Measurements from ENCODE around the gene SLC43A1. TPM values are rescaled to one million over a fixed set of nuclear protein-coding genes. Genes with fewer than 3 reads are reported as not detected.

Gene SLC43A1
- total and polyA plus RNA-seq, 2 experiments from 2014 or later = 19.6 to 49.7 TPM

DNA sequence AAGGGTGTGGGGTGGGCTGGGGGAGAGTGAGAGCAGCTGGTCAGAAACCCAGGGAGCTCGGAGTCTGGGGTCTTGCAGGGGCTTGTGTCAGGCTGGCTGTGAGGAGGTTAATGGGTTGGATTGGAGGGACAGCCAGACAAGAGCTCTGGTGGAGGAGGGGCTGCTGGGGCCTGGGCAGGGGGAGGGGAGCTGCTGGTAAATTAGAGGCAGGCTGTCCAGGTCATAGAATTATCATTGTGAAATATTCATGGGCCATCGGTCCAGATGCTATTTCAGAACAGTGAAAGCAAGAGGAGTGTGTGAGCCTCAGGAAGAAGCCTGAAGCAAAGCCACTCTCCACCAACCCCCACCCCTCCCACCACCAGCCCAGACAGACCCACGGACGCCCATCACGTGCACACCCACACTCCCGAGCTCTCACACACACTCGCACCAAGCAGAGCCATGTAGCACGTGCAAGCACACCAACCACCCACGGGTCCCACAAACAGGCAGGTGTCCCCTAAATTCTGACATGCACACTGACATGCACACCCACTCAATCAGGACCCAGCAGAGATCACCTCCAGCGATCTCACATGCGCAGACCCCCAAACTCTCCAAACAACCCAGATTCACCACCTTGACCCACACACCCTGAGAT, 36.4 kb downstream of the SLC43A1 start:
- Histone ChIP-seq H3K27me3 (ENCODE audit: insufficient read depth) (peaks cover 60% of the 10 kb centered on the region), H3K4me1 (ENCODE audit: insufficient read depth) (peaks cover 69% of the 10 kb centered on the region), H3K4me2 (peak overlapping the region; percentile 43; the same call in 1 of the 2 replicates), H3K4me3 (no peak overlapping the region), H3K9me2 (ENCODE audit: insufficient read depth) (no peaks in the 10 kb centered on the region), H2AFZ (no peak overlapping the region), H3K36me3 (ENCODE audit: insufficient read depth) (no peaks in the 10 kb centered on the region), H3K79me2 (replicated peaks; ENCODE audit: insufficient read depth) (no peaks in the 10 kb centered on the region), H4K20me1 (replicated peaks; ENCODE audit: insufficient read depth) (0 out of 2 replicates have a peak, but pooled peaks cover 5% of the 10 kb centered on the region), H3F3A (replicated peaks; ENCODE audit: low read depth) (peaks cover 23% of the 10 kb centered on the region), H3K27ac (ENCODE audit: low read depth) (no peak overlapping the region)
- Mint-ChIP-seq H3K9me3 (no peaks in the 10 kb centered on the region; the same call in 2 of the 3 replicates), H3K4me3 (no peak overlapping the region), H3K27me3 (ENCODE audit: insufficient read depth, low read depth, poor library complexity) (peaks cover 64% of the 10 kb centered on the region), H3K4me1 (peaks cover 74% of the 10 kb centered on the region), H3K36me3 (ENCODE audit: low read depth) (peaks cover 3% of the 10 kb centered on the region; the same call in 1 of the 3 replicates), H3K27ac (no peak overlapping the region; the same call in 1 of the 2 replicates)
- no peak for DNase-seq (ENCODE audit: low spot score)
- TF ChIP-seq EZH2 (IDR thresholded peaks at IDR 0.05; ENCODE audit: low read depth, unreplicated experiment) (no peak), ZNF114 (CRISPR knock-in tag; IDR thresholded peaks at IDR 0.05) (no peak), STAT1 (IDR thresholded peaks at IDR 0.05; ENCODE audit: unreplicated experiment) (no peak), CREB1 (CRISPR knock-in tag; IDR thresholded peaks at IDR 0.05; ENCODE audit: low read depth) (no peak), ZNF331 (CRISPR knock-in tag; IDR thresholded peaks at IDR 0.05; ENCODE audit: low read depth) (no peak), EZH2phosphoT487 (IDR thresholded peaks at IDR 0.05; ENCODE audit: unreplicated experiment) (no peak), NANOG (IDR thresholded peaks at IDR 0.05; ENCODE audit: borderline replicate concordance) (no peak), JUNB (IDR thresholded peaks at IDR 0.05; ENCODE audit: unreplicated experiment) (no peak), POLR2AphosphoS5 (IDR thresholded peaks at IDR 0.05; ENCODE audit: low read depth) (no peak)
- TF ChIP-seq, protein P1, sequence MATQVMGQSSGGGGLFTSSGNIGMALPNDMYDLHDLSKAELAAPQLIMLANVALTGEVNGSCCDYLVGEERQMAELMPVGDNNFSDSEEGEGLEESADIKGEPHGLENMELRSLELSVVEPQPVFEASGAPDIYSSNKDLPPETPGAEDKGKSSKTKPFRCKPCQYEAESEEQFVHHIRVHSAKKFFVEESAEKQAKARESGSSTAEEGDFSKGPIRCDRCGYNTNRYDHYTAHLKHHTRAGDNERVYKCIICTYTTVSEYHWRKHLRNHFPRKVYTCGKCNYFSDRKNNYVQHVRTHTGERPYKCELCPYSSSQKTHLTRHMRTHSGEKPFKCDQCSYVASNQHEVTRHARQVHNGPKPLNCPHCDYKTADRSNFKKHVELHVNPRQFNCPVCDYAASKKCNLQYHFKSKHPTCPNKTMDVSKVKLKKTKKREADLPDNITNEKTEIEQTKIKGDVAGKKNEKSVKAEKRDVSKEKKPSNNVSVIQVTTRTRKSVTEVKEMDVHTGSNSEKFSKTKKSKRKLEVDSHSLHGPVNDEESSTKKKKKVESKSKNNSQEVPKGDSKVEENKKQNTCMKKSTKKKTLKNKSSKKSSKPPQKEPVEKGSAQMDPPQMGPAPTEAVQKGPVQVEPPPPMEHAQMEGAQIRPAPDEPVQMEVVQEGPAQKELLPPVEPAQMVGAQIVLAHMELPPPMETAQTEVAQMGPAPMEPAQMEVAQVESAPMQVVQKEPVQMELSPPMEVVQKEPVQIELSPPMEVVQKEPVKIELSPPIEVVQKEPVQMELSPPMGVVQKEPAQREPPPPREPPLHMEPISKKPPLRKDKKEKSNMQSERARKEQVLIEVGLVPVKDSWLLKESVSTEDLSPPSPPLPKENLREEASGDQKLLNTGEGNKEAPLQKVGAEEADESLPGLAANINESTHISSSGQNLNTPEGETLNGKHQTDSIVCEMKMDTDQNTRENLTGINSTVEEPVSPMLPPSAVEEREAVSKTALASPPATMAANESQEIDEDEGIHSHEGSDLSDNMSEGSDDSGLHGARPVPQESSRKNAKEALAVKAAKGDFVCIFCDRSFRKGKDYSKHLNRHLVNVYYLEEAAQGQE (IDR thresholded peaks at IDR 0.05; ENCODE audit: unreplicated experiment) = no peak
- TF ChIP-seq, protein P2, sequence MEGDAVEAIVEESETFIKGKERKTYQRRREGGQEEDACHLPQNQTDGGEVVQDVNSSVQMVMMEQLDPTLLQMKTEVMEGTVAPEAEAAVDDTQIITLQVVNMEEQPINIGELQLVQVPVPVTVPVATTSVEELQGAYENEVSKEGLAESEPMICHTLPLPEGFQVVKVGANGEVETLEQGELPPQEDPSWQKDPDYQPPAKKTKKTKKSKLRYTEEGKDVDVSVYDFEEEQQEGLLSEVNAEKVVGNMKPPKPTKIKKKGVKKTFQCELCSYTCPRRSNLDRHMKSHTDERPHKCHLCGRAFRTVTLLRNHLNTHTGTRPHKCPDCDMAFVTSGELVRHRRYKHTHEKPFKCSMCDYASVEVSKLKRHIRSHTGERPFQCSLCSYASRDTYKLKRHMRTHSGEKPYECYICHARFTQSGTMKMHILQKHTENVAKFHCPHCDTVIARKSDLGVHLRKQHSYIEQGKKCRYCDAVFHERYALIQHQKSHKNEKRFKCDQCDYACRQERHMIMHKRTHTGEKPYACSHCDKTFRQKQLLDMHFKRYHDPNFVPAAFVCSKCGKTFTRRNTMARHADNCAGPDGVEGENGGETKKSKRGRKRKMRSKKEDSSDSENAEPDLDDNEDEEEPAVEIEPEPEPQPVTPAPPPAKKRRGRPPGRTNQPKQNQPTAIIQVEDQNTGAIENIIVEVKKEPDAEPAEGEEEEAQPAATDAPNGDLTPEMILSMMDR (conservative IDR thresholded peaks at IDR 0.05; ENCODE audit: low read depth in 2 of 2) = no peak
- TF ChIP-seq, protein P3, sequence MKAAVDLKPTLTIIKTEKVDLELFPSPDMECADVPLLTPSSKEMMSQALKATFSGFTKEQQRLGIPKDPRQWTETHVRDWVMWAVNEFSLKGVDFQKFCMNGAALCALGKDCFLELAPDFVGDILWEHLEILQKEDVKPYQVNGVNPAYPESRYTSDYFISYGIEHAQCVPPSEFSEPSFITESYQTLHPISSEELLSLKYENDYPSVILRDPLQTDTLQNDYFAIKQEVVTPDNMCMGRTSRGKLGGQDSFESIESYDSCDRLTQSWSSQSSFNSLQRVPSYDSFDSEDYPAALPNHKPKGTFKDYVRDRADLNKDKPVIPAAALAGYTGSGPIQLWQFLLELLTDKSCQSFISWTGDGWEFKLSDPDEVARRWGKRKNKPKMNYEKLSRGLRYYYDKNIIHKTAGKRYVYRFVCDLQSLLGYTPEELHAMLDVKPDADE (IDR thresholded peaks at IDR 0.05) = no peak
- TF ChIP-seq, protein P4, sequence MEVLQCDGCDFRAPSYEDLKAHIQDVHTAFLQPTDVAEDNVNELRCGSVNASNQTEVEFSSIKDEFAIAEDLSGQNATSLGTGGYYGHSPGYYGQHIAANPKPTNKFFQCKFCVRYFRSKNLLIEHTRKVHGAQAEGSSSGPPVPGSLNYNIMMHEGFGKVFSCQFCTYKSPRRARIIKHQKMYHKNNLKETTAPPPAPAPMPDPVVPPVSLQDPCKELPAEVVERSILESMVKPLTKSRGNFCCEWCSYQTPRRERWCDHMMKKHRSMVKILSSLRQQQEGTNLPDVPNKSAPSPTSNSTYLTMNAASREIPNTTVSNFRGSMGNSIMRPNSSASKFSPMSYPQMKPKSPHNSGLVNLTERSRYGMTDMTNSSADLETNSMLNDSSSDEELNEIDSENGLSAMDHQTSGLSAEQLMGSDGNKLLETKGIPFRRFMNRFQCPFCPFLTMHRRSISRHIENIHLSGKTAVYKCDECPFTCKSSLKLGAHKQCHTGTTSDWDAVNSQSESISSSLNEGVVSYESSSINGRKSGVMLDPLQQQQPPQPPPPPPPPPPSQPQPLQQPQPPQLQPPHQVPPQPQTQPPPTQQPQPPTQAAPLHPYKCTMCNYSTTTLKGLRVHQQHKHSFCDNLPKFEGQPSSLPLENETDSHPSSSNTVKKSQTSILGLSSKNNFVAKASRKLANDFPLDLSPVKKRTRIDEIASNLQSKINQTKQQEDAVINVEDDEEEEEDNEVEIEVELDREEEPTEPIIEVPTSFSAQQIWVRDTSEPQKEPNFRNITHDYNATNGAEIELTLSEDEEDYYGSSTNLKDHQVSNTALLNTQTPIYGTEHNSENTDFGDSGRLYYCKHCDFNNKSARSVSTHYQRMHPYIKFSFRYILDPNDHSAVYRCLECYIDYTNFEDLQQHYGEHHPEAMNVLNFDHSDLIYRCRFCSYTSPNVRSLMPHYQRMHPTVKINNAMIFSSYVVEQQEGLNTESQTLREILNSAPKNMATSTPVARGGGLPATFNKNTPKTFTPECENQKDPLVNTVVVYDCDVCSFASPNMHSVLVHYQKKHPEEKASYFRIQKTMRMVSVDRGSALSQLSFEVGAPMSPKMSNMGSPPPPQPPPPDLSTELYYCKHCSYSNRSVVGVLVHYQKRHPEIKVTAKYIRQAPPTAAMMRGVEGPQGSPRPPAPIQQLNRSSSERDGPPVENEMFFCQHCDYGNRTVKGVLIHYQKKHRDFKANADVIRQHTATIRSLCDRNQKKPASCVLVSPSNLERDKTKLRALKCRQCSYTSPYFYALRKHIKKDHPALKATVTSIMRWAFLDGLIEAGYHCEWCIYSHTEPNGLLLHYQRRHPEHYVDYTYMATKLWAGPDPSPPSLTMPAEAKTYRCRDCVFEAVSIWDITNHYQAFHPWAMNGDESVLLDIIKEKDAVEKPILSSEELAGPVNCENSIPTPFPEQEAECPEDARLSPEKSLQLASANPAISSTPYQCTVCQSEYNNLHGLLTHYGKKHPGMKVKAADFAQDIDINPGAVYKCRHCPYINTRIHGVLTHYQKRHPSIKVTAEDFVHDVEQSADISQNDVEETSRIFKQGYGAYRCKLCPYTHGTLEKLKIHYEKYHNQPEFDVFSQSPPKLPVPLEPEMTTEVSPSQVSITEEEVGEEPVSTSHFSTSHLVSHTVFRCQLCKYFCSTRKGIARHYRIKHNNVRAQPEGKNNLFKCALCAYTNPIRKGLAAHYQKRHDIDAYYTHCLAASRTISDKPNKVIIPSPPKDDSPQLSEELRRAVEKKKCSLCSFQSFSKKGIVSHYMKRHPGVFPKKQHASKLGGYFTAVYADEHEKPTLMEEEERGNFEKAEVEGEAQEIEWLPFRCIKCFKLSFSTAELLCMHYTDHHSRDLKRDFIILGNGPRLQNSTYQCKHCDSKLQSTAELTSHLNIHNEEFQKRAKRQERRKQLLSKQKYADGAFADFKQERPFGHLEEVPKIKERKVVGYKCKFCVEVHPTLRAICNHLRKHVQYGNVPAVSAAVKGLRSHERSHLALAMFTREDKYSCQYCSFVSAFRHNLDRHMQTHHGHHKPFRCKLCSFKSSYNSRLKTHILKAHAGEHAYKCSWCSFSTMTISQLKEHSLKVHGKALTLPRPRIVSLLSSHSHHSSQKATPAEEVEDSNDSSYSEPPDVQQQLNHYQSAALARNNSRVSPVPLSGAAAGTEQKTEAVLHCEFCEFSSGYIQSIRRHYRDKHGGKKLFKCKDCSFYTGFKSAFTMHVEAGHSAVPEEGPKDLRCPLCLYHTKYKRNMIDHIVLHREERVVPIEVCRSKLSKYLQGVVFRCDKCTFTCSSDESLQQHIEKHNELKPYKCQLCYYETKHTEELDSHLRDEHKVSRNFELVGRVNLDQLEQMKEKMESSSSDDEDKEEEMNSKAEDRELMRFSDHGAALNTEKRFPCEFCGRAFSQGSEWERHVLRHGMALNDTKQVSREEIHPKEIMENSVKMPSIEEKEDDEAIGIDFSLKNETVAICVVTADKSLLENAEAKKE (CRISPR knock-in tag; IDR thresholded peaks at IDR 0.05) = no peak
- no peak for ATAC-seq
